H1 (cell line): Measurements from ENCODE around the gene ARHGEF26. TPM values are rescaled to one million over a fixed set of nuclear protein-coding genes. Genes with fewer than 3 reads are reported as not detected.

ENCODE experiments used
- CREB1 ChIP-seq: IDR thresholded peaks from 2 replicates; pipeline ENCODE4 v1.6.1; 2012; ENCODE audit warnings: inconsistent platforms
- USF2 ChIP-seq: IDR thresholded peaks from 2 replicates; pipeline ENCODE4 v1.6.1; 2011; ENCODE audit warnings: low read length, improper control_type of control experiment
- polyA plus RNA-seq, 7 experiments: library from polyadenylated mRNA; depleted of rRNA in 3 of 7; stranded (reverse) in 5 of 7; unstranded in 2 of 7; fragments of >200 nt in 5 of 7; fragments of 200-250 nt in 2 of 7; gene quantifications; 1 replicate in 5 of 7; 2 replicates in 1 of 7; 4 replicates in 1 of 7; pipeline versions ENCODE4 v1.2.1 to v1.2.3, GENCODE V29; 2011 to 2013; ENCODE audit warnings: missing spikeins in 2 of 7, mixed read lengths in 2 of 7
- total RNA-seq: library from RNA; stranded (reverse); fragmentation: NEBNext Ultra II Directional; extraction: Animal tissue kit (Norgen Biotek cat#: 25700); gene quantifications from 2 replicates; pipeline ENCODE4 v1.2.1, GENCODE V29; 2021

ARHGEF26 gene
- total and polyA plus RNA-seq, 2 of the 8 experiments (the other 6 are each of a cell fraction or from before 2014, with no cell fraction given): 3.1 to 15.6 TPM

GRCh38 chr3:154094051-154094450, 27.1 kb upstream of the ARHGEF26 start (continued):
- TF ChIP-seq USF2: no peak
- TF ChIP-seq CREB1: no peak
